Measurements from ENCODE around the gene VPS37B.

GRCh38 chr12:122844366-122844971 lies 51.5 kb downstream of the VPS37B start:
- TF ChIP-seq CTCF (IDR thresholded peaks at IDR 0.05) (no peak), POLR2A (IDR thresholded peaks at IDR 0.05; ENCODE audit: low read depth) (no peak)

Data from esophagus muscularis mucosa (tissue), 3 donors.